ENCODE data around the gene MDFI. TPM values are rescaled to one million over a fixed set of nuclear protein-coding genes. Genes with fewer than 3 reads are reported as not detected.

Gene MDFI
- total and polyA plus RNA-seq, 9 of the 15 experiments (the other 6 are each of a cell fraction or from before 2014, with no cell fraction given), result not detected

- H4K20me1 ChIP-seq (replicated peaks; ENCODE audit: control insufficient read depth, insufficient read depth, low read length), result no peaks in the 10 kb centered on the region
- POLR2A ChIA-PET, result interaction anchor here (1.0 kb wide), 1 partner anchor 10 kb away, joined by 4 read pairs; no protein-coding TSS in a partner anchor
- intact Hi-C loops (cut with micrococcal nuclease), result loop anchor here (5.0 kb wide), 1 partner anchor 632 kb away; no protein-coding TSS in a partner anchor
- no peak overlapping the region for H3K9ac ChIP-seq (ENCODE audit: insufficient read depth in 1 of 2, low read depth in 2 of 2, low read length in 2 of 2)
- no peak overlapping the region for H2AFZ ChIP-seq (ENCODE audit: low read depth, low read length)
- no peak overlapping the region for H3K4me3 ChIP-seq
- H3K9me3 ChIP-seq (replicated peaks; ENCODE audit: control insufficient read depth, insufficient read depth, low read depth, low read length), result peaks cover 4% of the 10 kb centered on the region
- H3K27me3 ChIP-seq (ENCODE audit: control insufficient read depth in 2 of 2, insufficient read depth in 2 of 2, low read length in 2 of 2), result peaks cover 33 to 40% of the 10 kb centered on the region in 2 experiments
- no peaks in the 10 kb centered on the region for H3K36me3 ChIP-seq (ENCODE audit: control insufficient read depth, insufficient read depth, low read length)
- no peak overlapping the region for H3K27ac ChIP-seq (ENCODE audit: extremely low read depth, low read depth, low read length)
- DNase-seq (ENCODE audit: extremely low read depth in 1 of 4, low spot score in 3 of 4) (no peak), FAIRE-seq (no peak), ATAC-seq (no peak)
- CTCF ChIA-PET (ENCODE audit: low intra/inter-chr PET ratio), result no interaction called here
- H3K4me1 ChIP-seq (replicated peaks in 1 of 2; ENCODE audit: control insufficient read depth in 2 of 2, insufficient read depth in 2 of 2, low read length in 2 of 2), result no peaks in the 10 kb centered on the region
- TF ChIP-seq SNRNP70 (optimal IDR thresholded peaks at IDR 0.05; ENCODE audit: low read depth, low read length) (no peak), XRCC4 (IDR thresholded peaks at IDR 0.05; ENCODE audit: extremely low read depth, insufficient read depth, insufficient read length) (no peak), TARDBP (IDR thresholded peaks at IDR 0.05) (no peak), TRIM25 (IDR thresholded peaks at IDR 0.05; ENCODE audit: borderline replicate concordance) (no peak), NKRF (IDR thresholded peaks at IDR 0.05; ENCODE audit: borderline replicate concordance) (no peak), GMEB1 (CRISPR knock-in tag; IDR thresholded peaks at IDR 0.05) (no peak), NR2C2 (CRISPR knock-in tag; IDR thresholded peaks at IDR 0.05) (no peak), NR2C2 (tag; IDR thresholded peaks at IDR 0.05) (no peak), CREB3L1 (IDR thresholded peaks at IDR 0.05; ENCODE audit: borderline replicate concordance, low read depth) (no peak), SIX5 (IDR thresholded peaks at IDR 0.05; ENCODE audit: borderline replicate concordance in 1 of 2, insufficient read depth in 1 of 2, low read depth in 1 of 2, low read length in 2 of 2) (no peak), GABPB2 (CRISPR knock-in tag; conservative IDR thresholded peaks at IDR 0.05) (no peak), HOXB6 (CRISPR knock-in tag; IDR thresholded peaks at IDR 0.05; ENCODE audit: borderline replicate concordance) (no peak)
- H3K79me2 ChIP-seq (ENCODE audit: control insufficient read depth, insufficient read depth, low read length), result no peaks in the 10 kb centered on the region
- H3K4me2 ChIP-seq (ENCODE audit: insufficient read depth, low read length), result no peak overlapping the region
- H3K9me1 ChIP-seq (ENCODE audit: control insufficient read depth, insufficient read depth, low read length), result no peaks in the 10 kb centered on the region
- in situ Hi-C loops (cut with MboI), result no loop called here
- BruUV-seq (replicated peaks), result no TSS peak
- WGBS (ENCODE audit: insufficient coverage, low coverage, missing lambda C conversion rate), result 0% methylated on average over 2 of the region's 2 CpGs
Measured at GRCh38 chr6:41614715-41615114, 23.6 kb upstream of the MDFI start.
